ENCODE results near the gene NEK3. TPM values are rescaled to one million over a fixed set of nuclear protein-coding genes. Genes with fewer than 3 reads are reported as not detected.

Gene NEK3
- total RNA-seq, 6 experiments from 2014 or later = 4.5 to 7.1 (median 6.2) TPM

- ATAC-seq (no peak), DNase-seq (no peak)
- Histone ChIP-seq H3K4me1 (no peaks in the 10 kb centered on the region), H3K4me3 (no peak overlapping the region), H3K27ac (no peak overlapping the region), H3K27me3 (no peaks in the 10 kb centered on the region), H3K9me3 (no peaks in the 10 kb centered on the region), H3K36me3 (no peaks in the 10 kb centered on the region)
- WGBS (ENCODE audit: insufficient coverage, low coverage, low lambda C conversion rate, missing lambda C conversion rate) = 69% methylated on average over 2 of the region's 3 CpGs
- no peak for TF ChIP-seq CTCF (IDR thresholded peaks at IDR 0.05)
- TF ChIP-seq POLR2A (IDR thresholded peaks at IDR 0.05) = no peak
- intact Hi-C loops (cut with DNase I) = no loop called here
Observed at GRCh38 chr13:52118595-52118994, 40.8 kb downstream of the NEK3 start.

- Histone ChIP-seq H3K9me3 (no peaks in the 10 kb centered on the region), H3K4me3 (no peak overlapping the region), H3K27ac (no peak overlapping the region), H3K4me1 (no peaks in the 10 kb centered on the region), H3K36me3 (no peaks in the 10 kb centered on the region), H3K27me3 (no peaks in the 10 kb centered on the region)
- ATAC-seq (no peak), DNase-seq (no peak)
- TF ChIP-seq POLR2A (IDR thresholded peaks at IDR 0.05) (no peak), CTCF (IDR thresholded peaks at IDR 0.05) (no peak)
- WGBS (ENCODE audit: insufficient coverage, low coverage, low lambda C conversion rate, missing lambda C conversion rate) = 96% methylated on average over 2 of the region's 2 CpGs
- intact Hi-C loops (cut with DNase I) = no loop called here
Observed at GRCh38 chr13:52118095-52118494, 41.3 kb downstream of the NEK3 start.

- no peak for ATAC-seq
- Histone ChIP-seq H3K4me3 (no peak overlapping the region), H3K9me3 (no peaks in the 10 kb centered on the region), H3K4me1 (no peaks in the 10 kb centered on the region), H3K27me3 (no peaks in the 10 kb centered on the region), H3K27ac (no peak overlapping the region), H3K36me3 (no peaks in the 10 kb centered on the region)
- TF ChIP-seq POLR2A (IDR thresholded peaks at IDR 0.05) (no peak), CTCF (IDR thresholded peaks at IDR 0.05) (no peak)
- no peak for DNase-seq
- intact Hi-C loops (cut with DNase I) = no loop called here
- 56% methylated on average over 1 of the region's 1 CpG for WGBS (ENCODE audit: insufficient coverage, low coverage, low lambda C conversion rate, missing lambda C conversion rate)
Observed at GRCh38 chr13:52112591-52112990, 46.8 kb downstream of the NEK3 start.

- Histone ChIP-seq H3K4me1 (peaks cover 0 to 3% (median 0%) of the 10 kb centered on the region in 4 donors), H3K36me3 (no peaks in the 10 kb centered on the region), H3K9me3 (no peaks in the 10 kb centered on the region), H3K4me3 (no peak overlapping the region), H3K27ac (no peak overlapping the region), H3K27me3 (no peaks in the 10 kb centered on the region)
- no peak for TF ChIP-seq CTCF (IDR thresholded peaks at IDR 0.05)
- TF ChIP-seq POLR2A (IDR thresholded peaks at IDR 0.05) = no peak
- intact Hi-C loops (cut with DNase I) = no loop called here
- 75% methylated on average over 1 of the region's 1 CpG for WGBS (ENCODE audit: insufficient coverage, low coverage, low lambda C conversion rate, missing lambda C conversion rate)
- ATAC-seq = no peak
- DNase-seq = no peak
Observed at GRCh38 chr13:52109116-52109670, 50.2 kb downstream of the NEK3 start.

- Histone ChIP-seq H3K27me3 (no peaks in the 10 kb centered on the region), H3K27ac (no peak overlapping the region), H3K4me3 (no peak overlapping the region), H3K4me1 (peaks cover 0 to 4% (median 0%) of the 10 kb centered on the region in 4 donors), H3K36me3 (no peaks in the 10 kb centered on the region), H3K9me3 (no peaks in the 10 kb centered on the region)
- 63% methylated on average over 1 of the region's 1 CpG for WGBS (ENCODE audit: insufficient coverage, low coverage, low lambda C conversion rate, missing lambda C conversion rate)
- no peak for ATAC-seq
- no peak for DNase-seq
- no peak for TF ChIP-seq POLR2A (IDR thresholded peaks at IDR 0.05)
- no peak for TF ChIP-seq CTCF (IDR thresholded peaks at IDR 0.05)
- intact Hi-C loops (cut with DNase I) = no loop called here
Observed at GRCh38 chr13:52105841-52106240, 53.6 kb downstream of the NEK3 start.
